ENCODE measurements around the gene AMER3. TPM values are rescaled to one million over a fixed set of nuclear protein-coding genes. Genes with fewer than 3 reads are reported as not detected.

Gene AMER3
- total RNA-seq, 1 donor from 2014 or later, result not detected

GRCh38 chr2:130766037-130766436 lies 10.7 kb downstream of the AMER3 start:
- Histone ChIP-seq H3K27me3 (no peaks in the 10 kb centered on the region), H3K36me3 (no peaks in the 10 kb centered on the region)

GRCh38 chr2:130766711-130767407 lies 11.5 kb downstream of the AMER3 start:
- Histone ChIP-seq H3K9me3 (no peaks in the 10 kb centered on the region), H3K4me3 (no peak overlapping the region), H3K27me3 (no peaks in the 10 kb centered on the region), H3K27ac (no peak overlapping the region), H3K36me3 (no peaks in the 10 kb centered on the region), H3K4me1 (no peaks in the 10 kb centered on the region)
- intact Hi-C loops (cut with DNase I), result no loop called here
- TF ChIP-seq CTCF (IDR thresholded peaks at IDR 0.05), result no peak
- peak in 1 of 2 donors; percentile 40 for DNase-seq (ENCODE audit: low spot score in 2 of 2)

More at GRCh38 chr2:130766037-130766436, 10.7 kb downstream of the AMER3 start:
- Histone ChIP-seq H3K27ac (no peak overlapping the region), H3K4me1 (no peaks in the 10 kb centered on the region), H3K4me3 (no peak overlapping the region), H3K9me3 (no peaks in the 10 kb centered on the region)
- DNase-seq (ENCODE audit: low spot score in 2 of 2), result no peak
- intact Hi-C loops (cut with DNase I), result no loop called here
- TF ChIP-seq CTCF (IDR thresholded peaks at IDR 0.05), result no peak

GRCh38 chr2:130767408-130767775 lies 12.1 kb downstream of the AMER3 start:
- Histone ChIP-seq H3K27ac (no peak overlapping the region), H3K4me3 (no peak overlapping the region), H3K36me3 (no peaks in the 10 kb centered on the region), H3K27me3 (no peaks in the 10 kb centered on the region), H3K9me3 (no peaks in the 10 kb centered on the region), H3K4me1 (no peaks in the 10 kb centered on the region)
- no peak for TF ChIP-seq CTCF (IDR thresholded peaks at IDR 0.05)
- no peak for DNase-seq (ENCODE audit: low spot score in 2 of 2)
- intact Hi-C loops (cut with DNase I), result no loop called here

GRCh38 chr2:130768191-130768855 lies 13.0 kb downstream of the AMER3 start:
- peak in 1 of 2 donors; percentile 45 for DNase-seq (ENCODE audit: low spot score in 2 of 2)
- no peaks in the 10 kb centered on the region for H3K27me3 ChIP-seq
- no peak for TF ChIP-seq CTCF (IDR thresholded peaks at IDR 0.05)
- H3K4me1 ChIP-seq, result no peaks in the 10 kb centered on the region
- no peaks in the 10 kb centered on the region for H3K9me3 ChIP-seq
- no peak overlapping the region for H3K27ac ChIP-seq
- no peak overlapping the region for H3K4me3 ChIP-seq
- intact Hi-C loops (cut with DNase I), result no loop called here
- H3K36me3 ChIP-seq, result no peaks in the 10 kb centered on the region

GRCh38 chr2:130769343-130769907 lies 14.1 kb downstream of the AMER3 start:
- TF ChIP-seq CTCF (IDR thresholded peaks at IDR 0.05), result no peak
- Histone ChIP-seq H3K36me3 (no peaks in the 10 kb centered on the region), H3K9me3 (no peaks in the 10 kb centered on the region), H3K27ac (no peak overlapping the region), H3K4me3 (no peak overlapping the region), H3K27me3 (no peaks in the 10 kb centered on the region), H3K4me1 (no peaks in the 10 kb centered on the region)
- intact Hi-C loops (cut with DNase I), result no loop called here
- DNase-seq (ENCODE audit: low spot score in 2 of 2), result peak in 1 of 2 donors; percentile 46

Measured in ascending aorta (tissue), 2 donors.